Osteoblast (primary cell): ENCODE measurements around the gene MEIS1. TPM values are rescaled to one million over a fixed set of nuclear protein-coding genes. Genes with fewer than 3 reads are reported as not detected.

Experiments used
- DNase-seq: peaks from one replicate; pipeline ENCODE4 v3.0.0; 2011; ENCODE audit warnings: low spot score, mixed read lengths; ENCODE audit not compliant: insufficient read length; ENCODE audit errors: missing footprints
- H2AFZ ChIP-seq: 2 replicates; pipeline ENCODE4 v1.6.0; 2011; ENCODE audit warnings: mild to moderate bottlenecking, low read length
- H3K27ac ChIP-seq: 2 replicates; pipeline ENCODE4 v1.5.1; 2011; ENCODE audit warnings: mild to moderate bottlenecking, low read depth, low read length, moderate library complexity
- H3K27me3 ChIP-seq: 2 replicates; pipeline ENCODE4 v1.6.0; 2012; ENCODE audit warnings: mild to moderate bottlenecking, control low read depth, inconsistent platforms, low read length, moderate library complexity; ENCODE audit not compliant: insufficient read depth
- H3K36me3 ChIP-seq: 2 replicates; pipeline ENCODE4 v1.5.1; 2011; ENCODE audit warnings: mild to moderate bottlenecking, low read length, control low read depth, moderate library complexity; ENCODE audit not compliant: insufficient read depth
- H3K4me1 ChIP-seq: 2 replicates; pipeline ENCODE4 v1.5.1; 2011; ENCODE audit warnings: mild to moderate bottlenecking, low read length, control low read depth, moderate library complexity; ENCODE audit not compliant: insufficient read depth
- H3K4me2 ChIP-seq: 2 replicates; pipeline ENCODE4 v1.6.0; 2011; ENCODE audit warnings: mild to moderate bottlenecking, low read length; ENCODE audit not compliant: insufficient read depth
- H3K4me3 ChIP-seq: fragments of 200-600 bp; sonication (generic); 3 replicates; pipeline ENCODE4 v1.5.1; 2012; ENCODE audit warnings: mild to moderate bottlenecking, low read length, inconsistent platforms; ENCODE audit not compliant: insufficient read depth
- H3K79me2 ChIP-seq: 2 replicates; pipeline ENCODE4 v1.6.0; 2012; ENCODE audit warnings: mild to moderate bottlenecking, low read length, control low read depth, inconsistent platforms; ENCODE audit not compliant: insufficient read depth
- H3K9me3 ChIP-seq: 2 replicates; pipeline ENCODE4 v1.5.1; 2011; ENCODE audit warnings: low read depth, low read length, control low read depth
- H4K20me1 ChIP-seq: 2 replicates; pipeline ENCODE4 v1.6.0; 2012; ENCODE audit warnings: mild to moderate bottlenecking, low read length, control low read depth; ENCODE audit not compliant: insufficient read depth
- CTCF ChIP-seq: IDR thresholded peaks from 2 replicates; pipeline ENCODE4 v1.5.1; 2011; ENCODE audit warnings: mild to moderate bottlenecking, low read depth, low read length, moderate library complexity; ENCODE audit errors: extremely low read depth
- total RNA-seq: library from RNA; depleted of rRNA; stranded (reverse); fragments of >200 nt; gene quantifications from 2 replicates; pipeline ENCODE4 v1.2.3, GENCODE V29; 2012

Gene MEIS1
- total RNA-seq, 1 donor, result 11.9 TPM

- Histone ChIP-seq H3K4me3 (peak overlapping the region; percentile 86), H3K9me3 (no peaks in the 10 kb centered on the region), H3K27me3 (no peaks in the 10 kb centered on the region), H3K27ac (peak overlapping the region; percentile 86), H3K36me3 (no peaks in the 10 kb centered on the region), H2AFZ (peak overlapping the region; percentile 96), H3K4me2 (peak overlapping the region; percentile 100), H3K79me2 (peaks cover 35% of the 10 kb centered on the region), H3K4me1 (peaks cover 18% of the 10 kb centered on the region), H4K20me1 (no peaks in the 10 kb centered on the region)
- DNase-seq, result peak; percentile 92
- TF ChIP-seq CTCF, result no peak
Measured at GRCh38 chr2:66433945-66434678, 813 bp upstream of the MEIS1 start.

GRCh38 chr2:66435549-66435875, 587 bp downstream of the MEIS1 start:
- H3K4me2 ChIP-seq, result peak overlapping the region; percentile 100
- peaks cover 18% of the 10 kb centered on the region for H3K4me1 ChIP-seq
- no peaks in the 10 kb centered on the region for H3K36me3 ChIP-seq
- no peak for TF ChIP-seq CTCF
- peak overlapping the region; percentile 96 for H2AFZ ChIP-seq
- H3K4me3 ChIP-seq, result peak overlapping the region; percentile 86
- peak overlapping the region; percentile 86 for H3K27ac ChIP-seq
- H3K9me3 ChIP-seq, result no peaks in the 10 kb centered on the region
- no peaks in the 10 kb centered on the region for H4K20me1 ChIP-seq
- DNase-seq, result peak; percentile 77
- H3K79me2 ChIP-seq, result peaks cover 47% of the 10 kb centered on the region
- no peaks in the 10 kb centered on the region for H3K27me3 ChIP-seq

GRCh38 chr2:66435963-66436362, 1.0 kb downstream of the MEIS1 start:
- Histone ChIP-seq H4K20me1 (no peaks in the 10 kb centered on the region), H2AFZ (peak overlapping the region; percentile 96), H3K27ac (peak overlapping the region; percentile 86), H3K4me1 (peaks cover 21% of the 10 kb centered on the region), H3K79me2 (peaks cover 47% of the 10 kb centered on the region), H3K27me3 (no peaks in the 10 kb centered on the region), H3K36me3 (no peaks in the 10 kb centered on the region), H3K4me2 (peak overlapping the region; percentile 100), H3K4me3 (peak overlapping the region; percentile 86), H3K9me3 (no peaks in the 10 kb centered on the region)
- no peak for DNase-seq
- no peak for TF ChIP-seq CTCF

GRCh38 chr2:66436581-66437001, 1.7 kb downstream of the MEIS1 start:
- peaks cover 51% of the 10 kb centered on the region for H3K79me2 ChIP-seq
- no peak for DNase-seq
- peaks cover 21% of the 10 kb centered on the region for H3K4me1 ChIP-seq
- H3K36me3 ChIP-seq, result no peaks in the 10 kb centered on the region
- TF ChIP-seq CTCF, result no peak
- H3K9me3 ChIP-seq, result no peaks in the 10 kb centered on the region
- no peaks in the 10 kb centered on the region for H4K20me1 ChIP-seq
- peak overlapping the region; percentile 86 for H3K4me3 ChIP-seq
- no peaks in the 10 kb centered on the region for H3K27me3 ChIP-seq
- H3K4me2 ChIP-seq, result peak overlapping the region; percentile 100
- H3K27ac ChIP-seq, result peak overlapping the region; percentile 86
- peak overlapping the region; percentile 61 for H2AFZ ChIP-seq
